Stimulated activated CD4-positive, alpha-beta T cell treated with anti-CD3 and anti-CD28 coated beads, Interleukin-1b, Interleukin-23, amount 100 ng/mL, for 1 hour (primary cell): ENCODE data around the gene CRCP.
"Not testable (repeated sequence)": the region's sequence is repeated elsewhere in the genome, so short reads cannot be mapped to it uniquely, and the experiment has no call there.

ENCODE experiments used
- DNase-seq, 2 donors: peaks; one replicate each; pipeline ENCODE4 v3.0.0-alpha.2; 2020; ENCODE audit warnings: low read depth in 2 of 2

CRCP gene

GRCh38 chr7:66153691-66154090 is 39.0 kb downstream of the CRCP start:
- no peak for DNase-seq

- DNase-seq: not testable (repeated sequence)
These were observed 41.4 kb downstream of the CRCP start for GRCh38 chr7:66156035-66156434.

- no peak for DNase-seq
These were observed 42.4 kb downstream of the CRCP start for GRCh38 chr7:66157060-66157459.

GRCh38 chr7:66162622-66163021 is 48.0 kb downstream of the CRCP start:
- no peak for DNase-seq

- no peak for DNase-seq
These were observed 48.6 kb downstream of the CRCP start for GRCh38 chr7:66163186-66163610.

GRCh38 chr7:66164356-66164755 is 49.7 kb downstream of the CRCP start:
- DNase-seq: no peak

- DNase-seq: no peak
These were observed 53.2 kb downstream of the CRCP start for GRCh38 chr7:66167773-66168387.

GRCh38 chr7:66169616-66170015 is 55.0 kb downstream of the CRCP start:
- DNase-seq: no peak

GRCh38 chr7:66170309-66171231 is 55.9 kb downstream of the CRCP start:
- no peak for DNase-seq

- DNase-seq: not testable (repeated sequence)
These were observed 58.1 kb downstream of the CRCP start for GRCh38 chr7:66172536-66173401.

- DNase-seq: no peak
These were observed 59.2 kb downstream of the CRCP start for GRCh38 chr7:66173856-66174255.

- DNase-seq: not testable (repeated sequence)
These were observed 60.4 kb downstream of the CRCP start for GRCh38 chr7:66175006-66175405.

- DNase-seq: no peak
These were observed 62.3 kb downstream of the CRCP start for GRCh38 chr7:66176914-66177313.

- no peak for DNase-seq
These were observed 63.6 kb downstream of the CRCP start for GRCh38 chr7:66178258-66178657.

- no peak for DNase-seq
These were observed 66.7 kb downstream of the CRCP start for GRCh38 chr7:66181329-66181728.

- DNase-seq: no peak
These were observed 67.2 kb downstream of the CRCP start for GRCh38 chr7:66181845-66182244.

GRCh38 chr7:66182920-66183319 is 68.3 kb downstream of the CRCP start:
- no peak for DNase-seq

GRCh38 chr7:66183700-66184099 is 69.1 kb downstream of the CRCP start:
- DNase-seq: no peak

- DNase-seq: no peak
These were observed 71.1 kb downstream of the CRCP start for GRCh38 chr7:66185680-66186187.

- no peak for DNase-seq
These were observed 72.3 kb downstream of the CRCP start for GRCh38 chr7:66186991-66187390.

- DNase-seq: no peak
These were observed 73.3 kb downstream of the CRCP start for GRCh38 chr7:66187905-66188304.

- no peak for DNase-seq
These were observed 74.0 kb downstream of the CRCP start for GRCh38 chr7:66188645-66189044.
